Nephron (organoid): Measurements from ENCODE around the gene TKTL1.
"Not testable (repeated sequence)": the region's sequence is repeated elsewhere in the genome, so short reads cannot be mapped to it uniquely, and the experiment has no call there.

Experiments
- H3K27ac Mint-ChIP-seq, 3 experiments: 2 replicates each; pipeline ENCODE4 v1.8.0; 2020; ENCODE audit warnings: mixed read lengths in 3 of 3, mild to moderate bottlenecking in 2 of 3, moderate library complexity in 1 of 3
- H3K27me3 Mint-ChIP-seq: 2 replicates; pipeline ENCODE4 v1.8.0; 2021; ENCODE audit warnings: low read depth, mild to moderate bottlenecking, moderate library complexity, mixed read lengths
- H3K36me3 Mint-ChIP-seq: 2 replicates; pipeline ENCODE4 v1.8.0; 2020; ENCODE audit warnings: low read depth, mixed read lengths
- H3K4me1 Mint-ChIP-seq: 2 replicates; pipeline ENCODE4 v1.8.0; 2020; ENCODE audit warnings: mixed read lengths
- H3K4me3 Mint-ChIP-seq, 3 experiments: 2 replicates each; pipeline ENCODE4 v1.8.0; 2020; ENCODE audit warnings: mild to moderate bottlenecking in 3 of 3, mixed read lengths in 3 of 3, moderate library complexity in 2 of 3
- H3K9me3 Mint-ChIP-seq: 2 replicates; pipeline ENCODE4 v1.8.0; 2020; ENCODE audit warnings: mixed read lengths
- TF ChIP-seq, protein P1 (sequence below), 3 experiments: fragments of 200-600 bp; sonication (generic); IDR thresholded peaks; one replicate each; pipeline ENCODE4 v1.5.0; 2021; ENCODE audit warnings: antibody characterized with exemption in 3 of 3; ENCODE audit not compliant: unreplicated experiment in 3 of 3

TKTL1 gene, protein sequence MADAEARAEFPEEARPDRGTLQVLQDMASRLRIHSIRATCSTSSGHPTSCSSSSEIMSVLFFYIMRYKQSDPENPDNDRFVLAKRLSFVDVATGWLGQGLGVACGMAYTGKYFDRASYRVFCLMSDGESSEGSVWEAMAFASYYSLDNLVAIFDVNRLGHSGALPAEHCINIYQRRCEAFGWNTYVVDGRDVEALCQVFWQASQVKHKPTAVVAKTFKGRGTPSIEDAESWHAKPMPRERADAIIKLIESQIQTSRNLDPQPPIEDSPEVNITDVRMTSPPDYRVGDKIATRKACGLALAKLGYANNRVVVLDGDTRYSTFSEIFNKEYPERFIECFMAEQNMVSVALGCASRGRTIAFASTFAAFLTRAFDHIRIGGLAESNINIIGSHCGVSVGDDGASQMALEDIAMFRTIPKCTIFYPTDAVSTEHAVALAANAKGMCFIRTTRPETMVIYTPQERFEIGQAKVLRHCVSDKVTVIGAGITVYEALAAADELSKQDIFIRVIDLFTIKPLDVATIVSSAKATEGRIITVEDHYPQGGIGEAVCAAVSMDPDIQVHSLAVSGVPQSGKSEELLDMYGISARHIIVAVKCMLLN

DNA sequence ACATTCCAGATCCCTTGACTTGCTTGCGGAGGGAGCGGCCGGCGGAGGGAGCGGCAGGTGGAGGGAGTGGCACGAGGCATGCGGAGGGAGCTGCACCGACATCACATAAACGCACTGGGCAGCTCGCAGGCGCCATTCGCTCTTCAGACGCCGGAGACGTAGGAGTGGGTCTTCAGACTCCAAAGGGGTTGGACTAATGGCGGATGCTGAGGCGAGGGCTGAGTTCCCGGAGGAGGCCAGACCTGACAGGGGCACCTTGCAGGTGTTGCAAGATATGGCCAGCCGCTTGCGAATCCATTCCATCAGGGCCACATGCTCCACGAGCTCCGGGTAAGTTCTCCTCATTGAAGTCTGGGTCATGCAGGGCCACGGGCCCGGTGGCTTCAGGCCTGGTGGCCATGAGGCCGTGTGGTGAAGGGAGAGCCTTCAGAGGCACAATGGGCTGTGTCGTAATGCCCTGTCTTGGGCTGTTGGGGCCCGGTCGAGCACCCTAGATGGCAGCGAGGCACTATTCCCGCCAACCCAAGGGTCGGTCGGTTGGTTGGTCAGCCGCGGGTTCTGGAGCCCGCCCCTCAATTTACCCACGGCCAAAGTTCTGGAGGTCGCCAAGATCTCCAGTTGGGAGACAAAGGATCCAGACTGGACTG is at the start of gene TKTL1:
Gene TKTL1 (plus strand): TSS at position 132 of the 647 bp plus-strand sequence. CDS start 65 bp downstream, at position 197.
- TF ChIP-seq, protein P1, sequence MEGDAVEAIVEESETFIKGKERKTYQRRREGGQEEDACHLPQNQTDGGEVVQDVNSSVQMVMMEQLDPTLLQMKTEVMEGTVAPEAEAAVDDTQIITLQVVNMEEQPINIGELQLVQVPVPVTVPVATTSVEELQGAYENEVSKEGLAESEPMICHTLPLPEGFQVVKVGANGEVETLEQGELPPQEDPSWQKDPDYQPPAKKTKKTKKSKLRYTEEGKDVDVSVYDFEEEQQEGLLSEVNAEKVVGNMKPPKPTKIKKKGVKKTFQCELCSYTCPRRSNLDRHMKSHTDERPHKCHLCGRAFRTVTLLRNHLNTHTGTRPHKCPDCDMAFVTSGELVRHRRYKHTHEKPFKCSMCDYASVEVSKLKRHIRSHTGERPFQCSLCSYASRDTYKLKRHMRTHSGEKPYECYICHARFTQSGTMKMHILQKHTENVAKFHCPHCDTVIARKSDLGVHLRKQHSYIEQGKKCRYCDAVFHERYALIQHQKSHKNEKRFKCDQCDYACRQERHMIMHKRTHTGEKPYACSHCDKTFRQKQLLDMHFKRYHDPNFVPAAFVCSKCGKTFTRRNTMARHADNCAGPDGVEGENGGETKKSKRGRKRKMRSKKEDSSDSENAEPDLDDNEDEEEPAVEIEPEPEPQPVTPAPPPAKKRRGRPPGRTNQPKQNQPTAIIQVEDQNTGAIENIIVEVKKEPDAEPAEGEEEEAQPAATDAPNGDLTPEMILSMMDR (IDR thresholded peaks at IDR 0.05; ENCODE audit: unreplicated experiment in 3 of 3) = no peak
- Mint-ChIP-seq H3K27ac (no peak within 1 kb of the TSS), H3K4me1 (no peaks in the 10 kb centered on the region), H3K27me3 (peaks cover 9% of the 10 kb centered on the region), H3K9me3 (peaks cover 11% of the 10 kb centered on the region), H3K4me3 (no peak within 1 kb of the TSS), H3K36me3 (no peaks in the 10 kb centered on the region)

DNA sequence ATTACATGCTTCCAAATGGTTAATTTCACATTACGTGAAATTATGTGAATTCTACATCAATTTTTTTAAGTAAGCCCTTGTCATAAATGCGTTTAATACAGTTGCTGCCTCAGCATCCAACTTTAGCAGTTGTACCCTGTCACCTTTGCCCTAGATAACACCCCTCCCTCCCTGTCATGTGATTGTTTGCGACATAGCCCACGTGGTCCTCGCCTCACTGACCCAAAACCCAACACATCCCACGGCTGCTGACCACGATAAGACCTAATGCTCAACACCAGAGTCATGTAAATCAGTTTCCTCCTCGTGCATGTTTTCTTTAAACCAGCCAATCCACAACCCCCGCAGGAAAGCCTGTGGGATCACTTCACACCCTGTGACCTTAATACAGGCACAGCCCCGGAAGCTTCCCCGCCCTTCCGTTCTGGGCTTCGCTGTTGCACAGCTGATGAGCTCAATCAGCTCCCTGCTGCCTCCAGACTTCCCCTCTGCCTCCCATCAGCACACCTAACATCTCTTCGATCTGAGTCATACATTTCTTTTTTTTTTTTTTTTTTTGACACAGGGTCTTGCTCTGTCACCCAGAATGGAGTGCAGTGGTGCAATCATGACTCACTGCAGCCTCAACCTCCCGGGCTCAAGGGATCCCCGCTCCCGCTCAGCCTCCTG is 48.1 kb upstream of the TKTL1 start:
- not testable (repeated sequence) for H3K4me1 Mint-ChIP-seq, H3K4me3 Mint-ChIP-seq, H3K9me3 Mint-ChIP-seq, H3K27ac Mint-ChIP-seq, H3K27me3 Mint-ChIP-seq, H3K36me3 Mint-ChIP-seq

DNA sequence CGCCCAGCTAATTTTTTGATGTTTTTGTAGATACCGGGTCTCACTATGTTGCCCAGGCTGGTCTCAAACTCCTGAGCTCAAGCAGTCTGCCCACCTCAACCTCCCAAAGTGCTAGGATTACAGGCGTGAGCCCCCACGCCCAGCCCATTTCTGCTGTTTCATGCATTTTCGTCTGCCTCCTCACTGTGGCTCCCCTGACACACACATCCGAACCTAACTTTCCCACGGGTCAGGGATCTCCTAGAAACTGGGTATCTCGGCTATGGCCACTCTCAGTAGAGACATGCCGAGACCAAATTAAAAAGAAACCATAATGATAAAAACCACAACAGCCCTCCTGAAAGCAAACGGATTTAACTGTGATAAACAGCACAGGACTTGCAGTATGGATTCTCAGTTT is 47.5 kb upstream of the TKTL1 start:
- not testable (repeated sequence) for H3K4me1 Mint-ChIP-seq, H3K27ac Mint-ChIP-seq, H3K27me3 Mint-ChIP-seq, H3K9me3 Mint-ChIP-seq, H3K4me3 Mint-ChIP-seq, H3K36me3 Mint-ChIP-seq

DNA sequence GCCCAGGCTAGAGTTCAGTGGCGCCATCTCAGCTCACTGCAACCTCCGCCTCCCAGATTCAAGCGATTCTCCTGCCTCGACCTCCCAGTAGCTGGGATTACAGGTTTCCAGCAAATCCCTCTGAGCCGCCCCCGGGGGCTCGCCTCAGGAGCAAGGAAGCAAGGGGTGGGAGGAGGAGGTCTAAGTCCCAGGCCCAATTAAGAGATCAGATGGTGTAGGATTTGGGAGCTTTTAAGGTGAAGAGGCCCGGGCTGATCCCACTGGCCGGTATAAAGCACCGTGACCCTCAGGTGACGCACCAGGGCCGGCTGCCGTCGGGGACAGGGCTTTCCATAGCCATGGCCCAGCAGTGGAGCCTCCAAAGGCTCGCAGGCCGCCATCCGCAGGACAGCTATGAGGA is 38.3 kb upstream of the TKTL1 start, which contains the start of gene OPN1MW3:
Gene OPN1MW3 (plus strand): TSS at position 301 of the 400 bp plus-strand sequence. CDS start 38 bp downstream, at position 339.
- H3K9me3 Mint-ChIP-seq, H3K27me3 Mint-ChIP-seq, H3K27ac Mint-ChIP-seq, H3K36me3 Mint-ChIP-seq, H3K4me3 Mint-ChIP-seq, H3K4me1 Mint-ChIP-seq: not testable (repeated sequence)

DNA sequence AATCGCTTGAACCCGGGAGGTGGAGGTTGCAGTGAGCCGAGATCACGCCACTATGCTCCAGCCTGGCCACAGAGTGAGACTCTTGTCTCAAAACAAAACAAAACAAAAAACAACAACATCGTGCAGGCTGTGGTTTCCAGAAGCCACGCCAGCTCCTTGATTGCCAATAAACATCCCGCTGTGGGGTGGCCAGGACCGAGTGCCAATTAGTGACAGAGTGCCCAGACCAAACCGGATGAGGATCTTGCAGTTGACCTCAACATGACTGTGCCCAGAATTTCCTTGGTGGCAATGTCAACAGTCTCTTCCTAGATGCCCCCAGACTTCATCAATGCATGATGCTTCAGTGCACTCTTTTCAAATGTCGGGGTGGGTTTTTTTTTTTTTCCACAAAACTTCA is 36.9 kb upstream of the TKTL1 start:
- not testable (repeated sequence) for H3K9me3 Mint-ChIP-seq, H3K27ac Mint-ChIP-seq, H3K27me3 Mint-ChIP-seq, H3K4me1 Mint-ChIP-seq, H3K36me3 Mint-ChIP-seq, H3K4me3 Mint-ChIP-seq

DNA sequence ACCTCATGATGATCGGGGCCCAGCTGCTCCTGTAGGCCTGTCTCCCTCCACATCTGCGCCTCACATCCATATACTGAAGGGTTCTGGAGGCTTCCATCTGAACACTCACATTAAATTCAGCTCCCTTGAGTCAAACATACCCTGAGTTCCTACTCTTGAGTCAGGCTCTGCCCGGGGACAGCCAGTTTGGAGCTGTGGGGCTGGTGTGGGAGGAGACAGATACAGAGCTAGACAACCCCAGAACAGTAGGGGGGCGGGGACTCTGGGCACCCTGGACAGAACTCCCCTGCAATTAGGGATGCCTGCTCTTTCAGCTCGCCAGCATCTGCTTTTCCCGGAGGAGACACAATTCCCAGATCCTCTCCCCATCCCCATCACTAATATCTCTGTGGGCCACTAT is 32.5 kb upstream of the TKTL1 start:
- H3K27ac Mint-ChIP-seq, H3K4me1 Mint-ChIP-seq, H3K9me3 Mint-ChIP-seq, H3K4me3 Mint-ChIP-seq, H3K36me3 Mint-ChIP-seq, H3K27me3 Mint-ChIP-seq: not testable (repeated sequence)

DNA sequence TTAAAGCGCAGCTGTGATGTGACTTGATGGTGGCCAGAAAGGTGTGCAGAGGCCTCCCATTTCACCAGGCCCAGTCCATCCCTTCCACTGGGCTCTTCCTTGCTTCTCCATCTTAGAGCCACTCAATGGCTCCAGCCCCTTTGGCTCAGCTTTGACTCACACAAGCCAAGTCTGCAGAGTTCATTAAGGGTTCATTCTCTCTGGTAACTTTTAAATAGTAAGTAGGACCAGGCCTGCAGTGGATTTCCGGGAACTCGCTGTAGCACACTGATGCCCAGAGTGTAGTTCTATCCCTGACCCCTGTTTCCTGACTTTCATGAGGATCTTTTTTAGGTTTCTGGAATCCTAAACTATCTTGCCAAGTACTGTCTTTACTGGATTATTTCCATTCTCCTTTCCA is 26.4 kb upstream of the TKTL1 start:
- not testable (repeated sequence) for H3K27me3 Mint-ChIP-seq, H3K9me3 Mint-ChIP-seq

DNA sequence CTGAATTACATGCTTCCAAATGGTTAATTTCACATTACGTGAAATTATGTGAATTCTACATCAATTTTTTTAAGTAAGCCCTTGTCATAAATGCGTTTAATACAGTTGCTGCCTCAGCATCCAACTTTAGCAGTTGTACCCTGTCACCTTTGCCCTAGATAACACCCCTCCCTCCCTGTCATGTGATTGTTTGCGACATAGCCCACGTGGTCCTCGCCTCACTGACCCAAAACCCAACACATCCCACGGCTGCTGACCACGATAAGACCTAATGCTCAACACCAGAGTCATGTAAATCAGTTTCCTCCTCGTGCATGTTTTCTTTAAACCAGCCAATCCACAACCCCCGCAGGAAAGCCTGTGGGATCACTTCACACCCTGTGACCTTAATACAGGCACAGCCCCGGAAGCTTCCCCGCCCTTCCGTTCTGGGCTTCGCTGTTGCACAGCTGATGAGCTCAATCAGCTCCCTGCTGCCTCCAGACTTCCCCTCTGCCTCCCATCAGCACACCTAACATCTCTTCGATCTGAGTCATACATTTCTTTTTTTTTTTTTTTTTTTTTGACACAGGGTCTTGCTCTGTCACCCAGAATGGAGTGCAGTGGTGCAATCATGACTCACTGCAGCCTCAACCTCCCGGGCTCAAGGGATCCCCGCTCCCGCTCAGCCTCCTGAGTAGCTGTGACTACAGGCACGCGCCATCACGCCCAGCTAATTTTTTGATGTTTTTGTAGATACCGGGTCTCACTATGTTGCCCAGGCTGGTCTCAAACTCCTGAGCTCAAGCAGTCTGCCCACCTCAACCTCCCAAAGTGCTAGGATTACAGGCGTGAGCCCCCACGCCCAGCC is 10.9 kb upstream of the TKTL1 start:
- not testable (repeated sequence) for H3K27me3 Mint-ChIP-seq, H3K9me3 Mint-ChIP-seq, H3K4me3 Mint-ChIP-seq, H3K36me3 Mint-ChIP-seq, H3K4me1 Mint-ChIP-seq, H3K27ac Mint-ChIP-seq

More for the DNA sequence above, 26.4 kb upstream of the TKTL1 start:
- not testable (repeated sequence) for H3K4me1 Mint-ChIP-seq, H3K27ac Mint-ChIP-seq, H3K36me3 Mint-ChIP-seq, H3K4me3 Mint-ChIP-seq

DNA sequence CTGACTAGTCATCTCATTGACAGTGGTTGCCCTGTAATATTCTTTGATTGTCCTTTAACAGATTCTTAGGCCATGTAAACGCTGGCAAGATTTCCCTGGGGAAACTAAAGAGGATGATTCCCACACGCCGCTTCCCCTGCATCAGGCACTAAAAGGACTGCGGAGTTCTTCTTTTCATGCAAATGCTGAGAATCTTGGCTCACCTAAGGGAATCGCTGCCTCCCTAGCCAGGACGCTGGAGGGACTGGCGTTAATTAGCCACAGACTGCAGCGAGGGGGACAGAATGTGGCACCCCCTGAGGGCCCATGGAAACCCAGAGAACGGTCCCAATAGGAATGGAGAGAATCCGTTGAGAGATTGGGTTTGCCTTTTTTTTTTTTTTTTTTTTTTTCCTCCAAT is 9.2 kb upstream of the TKTL1 start:
- not testable (repeated sequence) for H3K27ac Mint-ChIP-seq, H3K4me3 Mint-ChIP-seq, H3K4me1 Mint-ChIP-seq, H3K36me3 Mint-ChIP-seq, H3K27me3 Mint-ChIP-seq, H3K9me3 Mint-ChIP-seq
